GM13977 (cell line): ENCODE results near the gene GMDS.
"Not testable (repeated sequence)": the region's sequence is repeated elsewhere in the genome, so short reads cannot be mapped to it uniquely, and the experiment has no call there.

ENCODE experiments used
- DNase-seq: peaks from one replicate; pipeline ENCODE4 v3.0.0; 2012; ENCODE audit warnings: low spot score
- in situ Hi-C: fragments of 300-500 bp; cut with MboI; formaldehyde crosslinking; loops from one replicate; pipeline ENCODE4 v1.12.0; 2022; ENCODE audit warnings: low sequenced_read_pairs, low pct_unique_long_range_greater_than_20kb, mixed read lengths, inconsistent platforms; ENCODE audit not compliant: unreplicated experiment
- TF ChIP-seq, protein P1 (sequence below): IDR thresholded peaks from 2 replicates; pipeline ENCODE4 v1.5.1; 2012; ENCODE audit warnings: mild to moderate bottlenecking, control low read depth; ENCODE audit not compliant: insufficient read depth; ENCODE audit errors: extremely low read depth, missing control alignments

Gene GMDS

DNA sequence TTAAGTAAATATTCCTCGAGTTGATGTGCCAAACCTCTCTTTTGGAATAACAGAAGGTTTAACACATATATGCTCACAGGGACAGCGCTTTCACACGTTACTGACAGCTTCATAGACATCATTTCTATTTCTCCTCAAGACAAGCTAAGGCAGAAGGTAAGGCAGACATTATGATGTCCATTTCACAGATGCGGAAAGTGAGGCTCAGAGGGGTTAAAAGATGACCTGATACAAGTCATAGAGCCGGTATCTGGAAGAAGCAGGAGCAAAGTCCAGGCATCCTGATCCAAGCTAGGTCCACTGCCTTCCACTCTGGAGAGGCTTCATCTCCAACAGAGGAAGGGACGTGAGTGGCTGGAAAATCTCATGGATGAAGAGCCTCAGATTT lies 548.9 kb downstream of the GMDS start:
- in situ Hi-C loops, result no loop called here
- TF ChIP-seq, protein P1, sequence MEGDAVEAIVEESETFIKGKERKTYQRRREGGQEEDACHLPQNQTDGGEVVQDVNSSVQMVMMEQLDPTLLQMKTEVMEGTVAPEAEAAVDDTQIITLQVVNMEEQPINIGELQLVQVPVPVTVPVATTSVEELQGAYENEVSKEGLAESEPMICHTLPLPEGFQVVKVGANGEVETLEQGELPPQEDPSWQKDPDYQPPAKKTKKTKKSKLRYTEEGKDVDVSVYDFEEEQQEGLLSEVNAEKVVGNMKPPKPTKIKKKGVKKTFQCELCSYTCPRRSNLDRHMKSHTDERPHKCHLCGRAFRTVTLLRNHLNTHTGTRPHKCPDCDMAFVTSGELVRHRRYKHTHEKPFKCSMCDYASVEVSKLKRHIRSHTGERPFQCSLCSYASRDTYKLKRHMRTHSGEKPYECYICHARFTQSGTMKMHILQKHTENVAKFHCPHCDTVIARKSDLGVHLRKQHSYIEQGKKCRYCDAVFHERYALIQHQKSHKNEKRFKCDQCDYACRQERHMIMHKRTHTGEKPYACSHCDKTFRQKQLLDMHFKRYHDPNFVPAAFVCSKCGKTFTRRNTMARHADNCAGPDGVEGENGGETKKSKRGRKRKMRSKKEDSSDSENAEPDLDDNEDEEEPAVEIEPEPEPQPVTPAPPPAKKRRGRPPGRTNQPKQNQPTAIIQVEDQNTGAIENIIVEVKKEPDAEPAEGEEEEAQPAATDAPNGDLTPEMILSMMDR, result no peak
- no peak for DNase-seq

DNA sequence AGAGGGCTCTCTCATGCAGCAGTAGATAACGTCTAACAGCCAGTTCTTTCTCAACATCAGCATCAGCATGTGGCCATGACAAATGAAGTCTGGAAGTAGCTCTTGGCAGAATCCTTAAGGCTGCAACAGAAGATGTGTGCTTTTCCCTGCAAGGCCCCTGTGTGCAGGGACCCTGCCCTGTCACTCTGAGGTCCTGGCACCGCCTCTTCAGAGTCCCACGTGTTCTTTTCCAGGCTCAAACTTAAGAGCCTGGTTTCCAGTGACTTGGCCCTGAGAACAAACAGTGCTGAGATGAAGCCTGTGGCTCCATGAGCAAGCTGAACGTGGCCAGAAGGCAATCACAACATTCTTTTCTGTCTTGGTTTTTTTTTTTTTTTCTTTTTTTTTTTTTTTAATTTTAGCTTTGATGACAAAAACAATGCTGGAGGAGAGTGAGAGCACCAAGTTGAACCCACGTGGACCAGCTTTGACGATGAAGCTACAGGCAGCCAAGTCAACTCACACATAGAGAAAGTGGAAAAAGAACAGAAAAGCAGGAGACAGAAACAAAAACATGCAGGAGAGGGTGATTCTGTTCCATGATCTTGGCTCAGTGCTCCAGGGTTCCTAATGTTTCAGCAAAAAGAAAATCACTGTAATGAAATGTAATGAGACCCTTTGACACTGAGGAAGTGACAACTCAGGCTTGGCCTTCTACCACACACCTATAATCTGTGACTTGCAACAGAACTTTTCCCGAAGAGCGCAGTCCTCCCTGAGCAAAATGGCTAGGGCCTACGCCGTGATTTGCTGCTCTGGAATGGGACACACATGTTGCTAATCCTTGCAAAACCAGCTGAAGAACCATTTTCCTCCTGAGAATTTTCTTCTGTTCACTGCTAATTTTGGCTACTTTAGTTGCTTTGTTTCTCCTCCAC lies 549.6 kb downstream of the GMDS start:
- no peak for DNase-seq

DNA sequence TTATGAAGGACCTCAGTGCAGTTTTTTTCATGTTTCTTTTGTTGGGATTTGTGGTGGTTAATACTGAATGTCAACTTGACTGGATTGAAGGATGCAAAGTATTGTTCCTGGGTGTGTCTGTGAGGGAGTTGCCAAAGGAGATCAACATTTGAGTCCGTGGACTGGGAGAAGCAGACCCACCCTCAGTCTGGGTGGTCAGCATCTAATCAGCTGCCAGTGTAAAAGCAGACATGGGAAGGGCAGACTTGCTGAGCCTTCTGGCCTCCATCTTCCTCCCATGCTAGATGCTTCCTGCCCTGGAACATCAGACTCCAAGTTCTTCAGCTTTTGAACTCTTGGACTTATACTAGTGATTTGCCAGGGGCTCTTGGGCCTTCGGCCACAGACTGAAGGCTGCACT lies 553.6 kb downstream of the GMDS start:
- DNase-seq, in situ Hi-C loops: not testable (repeated sequence)

More for the DNA sequence above, 549.6 kb downstream of the GMDS start:
- TF ChIP-seq, protein P1, result no peak
- in situ Hi-C loops, result no loop called here

DNA sequence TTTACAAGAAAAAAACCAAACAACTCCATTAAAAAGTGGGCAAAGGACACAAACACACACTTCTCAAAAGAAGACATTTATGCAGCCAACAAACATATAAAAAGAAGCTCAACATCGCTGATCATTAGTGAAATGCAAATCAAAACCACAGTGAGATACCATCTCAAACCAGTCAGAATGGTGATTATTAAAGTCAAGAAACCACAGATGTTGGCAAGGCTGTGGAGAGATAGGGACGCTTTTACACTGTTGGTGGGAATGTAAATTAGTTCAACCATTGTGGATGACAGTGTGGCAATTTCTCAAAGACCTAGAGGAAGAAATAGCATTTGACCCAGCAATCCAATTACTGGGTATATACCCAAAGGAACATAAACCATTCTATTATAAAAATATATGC lies 554.7 kb downstream of the GMDS start:
- in situ Hi-C loops, result not testable (repeated sequence)

DNA sequence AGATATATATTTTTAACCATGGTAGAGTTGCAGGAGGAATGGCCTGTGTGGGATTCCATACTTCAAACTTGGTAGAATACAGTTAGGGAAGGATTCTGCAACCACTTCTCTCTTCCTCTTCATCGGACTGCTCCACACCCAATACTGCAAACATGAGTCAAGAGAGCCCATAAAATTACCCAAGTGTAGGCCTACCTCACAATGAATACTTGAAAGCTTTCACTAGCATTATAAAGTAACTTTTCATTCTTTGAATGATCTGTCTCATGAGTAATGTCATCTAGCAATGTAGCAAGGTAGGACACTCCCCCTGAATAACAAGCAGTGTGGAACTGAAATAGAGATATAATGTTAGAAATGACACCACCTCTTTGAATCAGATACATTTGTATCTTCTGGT lies 556.3 kb downstream of the GMDS start:
- in situ Hi-C loops, result no loop called here
- TF ChIP-seq, protein P1, result no peak
- no peak for DNase-seq

More for the DNA sequence above, 554.7 kb downstream of the GMDS start:
- DNase-seq, result not testable (repeated sequence)

DNA sequence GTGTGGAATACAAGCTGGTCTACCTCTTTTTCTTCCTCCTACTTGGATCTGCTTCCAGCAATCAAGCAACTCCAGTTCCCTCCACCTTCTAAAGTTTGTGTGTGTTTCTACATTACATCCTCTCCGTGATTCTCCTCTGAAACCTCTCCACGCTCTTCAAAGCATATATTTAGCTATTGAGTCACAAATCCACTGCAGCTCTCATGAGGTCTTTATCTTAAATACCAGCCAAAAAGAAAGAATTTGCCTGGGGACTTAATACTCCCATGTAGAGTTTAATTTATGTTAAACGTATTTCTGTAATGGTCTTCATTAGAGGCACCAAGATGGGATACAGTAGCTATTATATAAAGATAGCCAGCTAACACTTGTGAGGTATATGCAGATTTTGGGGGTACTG lies 557.0 kb downstream of the GMDS start:
- TF ChIP-seq, protein P1, result no peak
- in situ Hi-C loops, result no loop called here
- DNase-seq, result no peak

DNA sequence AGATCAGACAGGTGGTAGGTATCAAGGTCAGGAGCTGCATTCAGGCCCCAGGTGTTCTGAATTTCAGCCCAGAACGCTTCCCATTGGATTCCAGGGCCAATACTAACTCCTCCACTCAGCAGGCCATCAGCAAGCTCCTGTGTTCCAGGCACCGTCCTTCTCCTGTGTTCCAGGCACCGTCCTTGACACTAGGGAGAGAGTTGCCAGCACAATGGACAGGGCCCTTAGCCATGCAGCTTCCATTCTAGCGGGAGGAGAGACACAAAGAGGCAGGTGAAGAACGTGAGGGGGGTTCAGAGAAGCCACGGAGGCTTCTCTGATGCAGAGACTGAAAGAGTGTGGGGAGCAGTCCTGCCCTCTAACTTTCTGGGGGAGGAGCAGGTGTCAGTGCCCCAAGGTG lies 558.0 kb downstream of the GMDS start:
- TF ChIP-seq, protein P1, result no peak
- in situ Hi-C loops, result no loop called here
- no peak for DNase-seq
